ENCODE data around the gene RABAC1. TPM values are rescaled to one million over a fixed set of nuclear protein-coding genes. Genes with fewer than 3 reads are reported as not detected.
"Not testable (repeated sequence)": the region's sequence is repeated elsewhere in the genome, so short reads cannot be mapped to it uniquely, and the experiment has no call there.

RABAC1 gene
- total and polyA plus RNA-seq, 9 donors, result 59.0 to 110 (median 88.6) TPM

DNA sequence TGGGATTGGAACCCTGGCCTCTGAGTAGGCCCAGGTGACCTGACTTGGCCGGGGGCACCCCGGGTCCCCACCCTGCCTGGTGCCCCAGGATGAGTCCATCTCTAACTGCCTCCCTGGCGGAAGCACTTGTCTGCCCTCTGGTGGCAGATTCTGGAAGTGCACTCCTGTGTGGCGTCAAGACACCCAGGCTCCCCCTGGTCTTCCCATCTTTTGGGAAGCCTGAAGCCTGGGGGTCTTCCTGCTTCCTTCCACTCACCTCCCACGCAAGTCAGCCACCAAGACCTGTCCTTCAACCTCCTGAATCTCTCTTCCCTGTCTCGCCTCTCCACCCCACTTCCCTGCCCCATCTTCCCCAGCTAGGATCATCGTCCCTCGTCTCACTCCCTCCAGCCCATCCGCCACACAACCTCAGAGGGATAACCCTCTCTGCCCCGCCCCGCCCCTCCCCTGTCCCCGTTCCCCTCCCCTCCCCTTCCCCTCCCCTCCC is 7.4 kb downstream of the RABAC1 start:
- peak; percentile 79 for DNase-seq
- H3K27me3 ChIP-seq (ENCODE audit: control insufficient read depth, insufficient read depth, low read length), result no peaks in the 10 kb centered on the region
- peaks cover 7% of the 10 kb centered on the region for H3K36me3 ChIP-seq (ENCODE audit: control insufficient read depth, insufficient read depth, low read length)
- H3K9me3 ChIP-seq (replicated peaks; ENCODE audit: control insufficient read depth, low read depth, low read length), result no peaks in the 10 kb centered on the region
- peaks cover 3% of the 10 kb centered on the region for H3K4me1 ChIP-seq (ENCODE audit: control insufficient read depth, insufficient read depth, low read length)
- no peak overlapping the region for H3K4me3 ChIP-seq (ENCODE audit: low read length)
- 0% methylated on average over 6 of the region's 12 CpGs for WGBS (ENCODE audit: insufficient coverage)
- H3K27ac ChIP-seq (ENCODE audit: low read length), result no peak overlapping the region

DNA sequence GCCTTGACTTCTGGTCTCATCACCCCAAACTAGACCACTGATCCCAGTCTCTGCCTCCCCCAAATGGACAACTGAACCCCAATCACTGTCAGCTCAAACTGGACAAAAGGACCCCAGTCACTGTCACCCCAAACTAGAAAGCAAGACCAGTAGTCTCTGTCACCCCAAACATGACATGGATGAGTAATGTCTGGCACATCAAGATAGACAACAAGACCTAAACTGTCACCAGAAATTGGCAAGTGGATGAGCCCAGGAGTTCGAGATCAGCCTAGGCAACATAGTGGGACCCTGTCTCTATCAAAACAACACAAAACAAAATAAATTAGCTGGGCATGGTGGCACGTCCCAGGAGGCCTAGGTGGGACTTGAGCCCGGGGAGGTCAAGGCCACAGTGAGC is 12.0 kb downstream of the RABAC1 start:
- no peak for DNase-seq
- Histone ChIP-seq H3K27ac (ENCODE audit: low read length) (no peak overlapping the region), H3K36me3 (ENCODE audit: control insufficient read depth, insufficient read depth, low read length) (no peaks in the 10 kb centered on the region), H3K4me3 (ENCODE audit: low read length) (no peak overlapping the region), H3K4me1 (ENCODE audit: control insufficient read depth, insufficient read depth, low read length) (peaks cover 3% of the 10 kb centered on the region), H3K9me3 (replicated peaks; ENCODE audit: control insufficient read depth, low read depth, low read length) (no peaks in the 10 kb centered on the region), H3K27me3 (ENCODE audit: control insufficient read depth, insufficient read depth, low read length) (no peaks in the 10 kb centered on the region)
- 100% methylated on average over 1 of the region's 3 CpGs for WGBS (ENCODE audit: insufficient coverage)

DNA sequence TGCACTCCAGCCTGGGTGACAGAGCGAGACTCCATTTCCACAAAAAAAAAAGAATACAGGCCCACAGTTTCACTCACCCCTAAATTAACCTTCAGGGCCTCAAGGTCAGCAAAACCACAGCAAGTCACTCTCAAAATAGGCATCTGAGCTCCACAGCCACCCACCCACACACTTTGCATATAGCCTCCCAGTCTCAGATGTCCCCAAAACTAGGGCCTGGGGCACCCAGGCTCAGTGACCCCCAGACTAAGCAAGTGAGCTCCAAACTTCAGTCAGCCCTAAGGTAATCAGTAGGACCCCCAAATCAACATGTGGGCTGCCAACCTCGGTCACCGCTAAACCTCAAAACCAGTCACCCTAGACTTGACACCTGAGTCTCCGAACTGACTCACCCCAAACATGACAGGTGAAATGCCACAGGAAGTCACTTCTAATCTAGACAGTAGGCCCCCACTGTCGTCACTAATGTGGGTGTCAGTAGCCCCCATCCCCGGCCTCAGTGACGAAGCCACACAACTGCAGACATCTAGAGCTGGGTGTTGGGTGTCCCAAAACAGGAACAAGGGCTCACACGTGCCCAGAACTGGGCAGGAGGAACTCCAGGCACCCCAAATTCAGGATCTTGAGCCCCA is 13.9 kb downstream of the RABAC1 start:
- Histone ChIP-seq H3K27ac (ENCODE audit: low read length) (no peak overlapping the region), H3K9me3 (replicated peaks; ENCODE audit: control insufficient read depth, low read depth, low read length) (no peaks in the 10 kb centered on the region), H3K27me3 (ENCODE audit: control insufficient read depth, insufficient read depth, low read length) (peaks cover 14% of the 10 kb centered on the region), H3K36me3 (ENCODE audit: control insufficient read depth, insufficient read depth, low read length) (no peaks in the 10 kb centered on the region), H3K4me3 (ENCODE audit: low read length) (no peak overlapping the region), H3K4me1 (ENCODE audit: control insufficient read depth, insufficient read depth, low read length) (peaks cover 7% of the 10 kb centered on the region)
- 81% methylated on average over 8 of the region's 8 CpGs for WGBS (ENCODE audit: insufficient coverage)
- DNase-seq, result no peak

DNA sequence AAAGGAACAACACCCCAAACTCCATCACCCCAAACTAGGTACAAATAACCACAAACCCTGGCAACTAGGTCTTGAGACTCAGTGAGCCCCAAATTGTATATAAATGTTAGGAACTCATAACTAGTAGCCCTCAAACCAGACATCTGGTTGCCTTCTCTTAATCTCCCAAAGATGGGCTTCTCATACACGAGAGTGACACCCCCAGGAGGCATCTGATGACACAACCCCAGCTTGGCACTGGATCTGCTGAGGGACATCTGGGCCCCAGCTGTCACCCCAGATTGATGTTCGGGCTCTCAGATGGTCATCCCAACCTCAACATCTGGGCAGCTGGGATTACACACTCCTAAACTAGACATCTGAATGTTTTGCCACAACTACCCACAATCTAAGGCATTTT is 14.8 kb downstream of the RABAC1 start:
- Histone ChIP-seq H3K27me3 (ENCODE audit: control insufficient read depth, insufficient read depth, low read length) (peaks cover 19% of the 10 kb centered on the region), H3K9me3 (replicated peaks; ENCODE audit: control insufficient read depth, low read depth, low read length) (no peaks in the 10 kb centered on the region), H3K4me1 (ENCODE audit: control insufficient read depth, insufficient read depth, low read length) (peaks cover 10% of the 10 kb centered on the region), H3K27ac (ENCODE audit: low read length) (no peak overlapping the region), H3K4me3 (ENCODE audit: low read length) (no peak overlapping the region), H3K36me3 (ENCODE audit: control insufficient read depth, insufficient read depth, low read length) (no peaks in the 10 kb centered on the region)
- WGBS (ENCODE audit: insufficient coverage), result 41% methylated on average over 2 of the region's 2 CpGs
- no peak for DNase-seq

DNA sequence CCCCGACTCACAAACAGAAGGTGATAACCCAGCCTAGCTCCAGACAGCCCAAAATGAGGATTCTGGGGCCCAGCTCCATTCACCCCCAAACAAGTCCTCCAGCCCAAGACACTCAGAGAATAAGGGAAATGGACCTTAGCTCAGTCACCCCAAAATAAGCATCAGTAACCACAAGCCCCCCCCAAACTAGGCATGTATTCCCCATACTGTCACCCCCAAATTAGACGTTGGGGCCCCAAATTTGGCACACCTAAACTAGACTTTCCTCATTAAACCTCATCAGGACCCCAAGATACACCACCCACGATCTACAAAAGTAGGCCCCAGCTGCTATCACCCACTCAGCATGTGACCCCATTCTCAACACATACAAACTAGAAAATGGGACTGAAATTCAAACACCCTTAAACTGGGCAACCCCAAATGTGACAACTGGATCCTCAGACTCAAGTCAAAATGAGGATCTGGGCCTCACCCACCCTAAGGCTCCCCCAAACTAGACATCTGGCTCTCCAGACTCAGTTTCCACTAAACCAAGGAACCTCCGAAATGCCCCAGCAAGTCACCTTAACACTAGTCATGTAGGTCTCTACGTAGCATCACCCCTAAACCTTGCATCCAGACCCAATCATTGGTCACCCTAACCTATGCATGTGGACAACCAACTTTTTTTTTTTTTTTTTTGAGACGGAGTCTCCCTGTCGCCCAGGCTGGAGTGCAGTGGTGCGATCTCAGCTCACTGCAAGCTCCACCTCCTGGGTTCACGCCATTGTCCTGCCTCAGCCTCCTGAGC is 17.5 kb downstream of the RABAC1 start:
- Histone ChIP-seq H3K27ac (ENCODE audit: low read length) (no peak overlapping the region), H3K36me3 (ENCODE audit: control insufficient read depth, insufficient read depth, low read length) (no peaks in the 10 kb centered on the region), H3K27me3 (ENCODE audit: control insufficient read depth, insufficient read depth, low read length) (peaks cover 37% of the 10 kb centered on the region), H3K9me3 (replicated peaks; ENCODE audit: control insufficient read depth, low read depth, low read length) (no peaks in the 10 kb centered on the region), H3K4me1 (ENCODE audit: control insufficient read depth, insufficient read depth, low read length) (peaks cover 10% of the 10 kb centered on the region), H3K4me3 (ENCODE audit: low read length) (no peak overlapping the region)
- WGBS (ENCODE audit: insufficient coverage), result 89% methylated on average over 4 of the region's 9 CpGs
- no peak for DNase-seq

DNA sequence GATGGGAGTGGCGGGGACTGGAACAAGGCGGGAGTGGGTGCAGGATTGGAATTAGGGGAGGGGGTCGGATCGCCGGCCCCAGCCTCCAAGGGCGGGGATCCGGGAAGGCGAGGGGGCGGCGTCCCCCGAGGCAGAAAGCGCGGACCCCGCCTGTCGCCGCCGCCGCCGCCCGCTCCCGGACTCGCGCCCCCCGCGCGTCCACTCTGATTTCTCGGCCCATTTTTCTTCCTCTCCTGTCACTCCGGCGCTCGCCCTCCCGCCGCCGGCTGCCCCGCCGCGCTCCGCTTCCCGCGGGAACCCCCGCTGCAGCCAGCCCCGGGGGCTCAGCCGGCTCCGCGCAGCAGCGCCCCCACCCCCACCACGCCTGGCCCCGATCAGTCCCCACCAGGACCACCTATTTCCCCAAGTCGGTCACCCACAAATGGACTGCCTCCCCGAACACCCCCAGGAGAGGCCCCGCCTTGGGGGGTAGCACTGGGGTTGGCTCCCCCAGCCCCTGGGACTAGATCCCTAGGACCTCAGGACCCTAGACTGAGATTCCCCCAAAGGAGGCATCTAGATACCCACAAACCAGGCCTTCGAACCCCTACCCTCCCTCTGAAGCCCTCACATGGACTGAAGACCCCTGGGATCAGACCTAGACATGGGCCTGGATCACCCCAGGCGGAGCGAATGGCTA is 18.3 kb downstream of the RABAC1 start:
- Histone ChIP-seq H3K36me3 (ENCODE audit: control insufficient read depth, insufficient read depth, low read length) (no peaks in the 10 kb centered on the region), H3K4me3 (ENCODE audit: low read length) (peak overlapping the region; percentile 57), H3K9me3 (replicated peaks; ENCODE audit: control insufficient read depth, low read depth, low read length) (no peaks in the 10 kb centered on the region), H3K4me1 (ENCODE audit: control insufficient read depth, insufficient read depth, low read length) (peaks cover 10% of the 10 kb centered on the region), H3K27me3 (ENCODE audit: control insufficient read depth, insufficient read depth, low read length) (peaks cover 44% of the 10 kb centered on the region), H3K27ac (ENCODE audit: low read length) (no peak overlapping the region)
- WGBS (ENCODE audit: insufficient coverage), result 6% methylated on average over 48 of the region's 53 CpGs
- no peak for DNase-seq

DNA sequence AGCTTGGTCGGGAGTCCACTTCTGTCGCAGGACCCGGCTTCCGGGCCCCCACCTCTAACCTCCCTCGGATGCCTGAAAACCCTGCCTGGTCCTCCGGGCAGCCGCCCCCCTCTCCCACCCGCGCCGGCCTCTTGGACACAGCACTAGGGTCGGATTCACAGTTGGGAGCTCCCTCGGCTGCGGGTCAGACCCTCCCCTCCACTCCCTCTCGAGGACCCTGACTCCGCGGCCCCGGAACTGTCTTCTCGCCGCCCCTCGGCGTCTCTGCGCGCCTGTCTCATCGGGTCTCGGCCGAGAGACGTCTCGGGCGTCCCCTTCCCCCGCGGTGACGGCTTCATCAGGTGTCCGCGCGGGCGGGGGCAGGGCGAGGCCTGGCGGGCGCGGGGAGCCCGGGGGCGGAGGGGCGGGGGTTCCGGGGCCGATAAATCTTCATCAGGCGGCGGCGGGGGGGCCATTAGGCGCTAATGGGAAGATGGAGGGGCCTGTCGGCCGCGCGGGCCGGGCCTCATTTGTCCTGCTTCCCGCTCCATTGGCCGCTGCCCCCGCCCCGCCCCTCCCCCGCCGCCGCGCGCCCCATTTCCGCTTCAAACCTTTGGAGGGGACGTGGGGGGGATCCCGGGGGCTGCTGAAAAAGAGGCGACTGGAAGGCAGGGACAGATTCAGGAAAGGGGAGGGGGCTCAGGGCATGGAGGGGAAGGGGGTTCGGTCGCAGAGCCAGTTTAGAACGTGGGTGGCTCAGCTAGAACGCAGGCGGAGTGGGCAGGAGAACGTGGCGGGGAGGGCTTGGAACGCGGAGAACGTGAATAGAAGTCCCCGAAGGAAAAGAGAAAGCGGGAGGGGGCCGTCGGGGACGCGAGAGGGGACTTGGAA is 19.0 kb downstream of the RABAC1 start:
- no peaks in the 10 kb centered on the region for H3K36me3 ChIP-seq (ENCODE audit: control insufficient read depth, insufficient read depth, low read length)
- peak; percentile 78 for DNase-seq

DNA sequence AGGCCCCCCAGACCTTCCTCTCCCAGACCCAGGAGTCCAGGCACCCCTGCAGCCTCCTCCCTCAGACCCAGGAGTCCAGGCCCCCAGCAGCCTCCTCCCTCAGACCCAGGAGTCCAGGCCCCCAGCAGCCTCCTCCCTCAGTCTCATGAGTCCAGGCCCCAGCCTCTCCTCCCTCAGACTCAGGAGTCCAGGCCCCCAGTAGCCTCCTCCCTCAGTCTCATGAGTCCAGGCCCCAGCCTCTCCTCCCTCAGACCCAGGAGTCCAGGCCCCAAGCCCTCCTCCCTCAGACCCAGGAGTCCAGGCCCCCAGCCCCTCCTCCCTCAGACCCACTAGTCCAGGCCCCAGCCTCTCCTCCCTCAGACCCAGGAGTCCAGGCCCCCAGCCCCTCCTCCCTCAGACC is 19.9 kb downstream of the RABAC1 start:
- not testable (repeated sequence) for DNase-seq; H3K36me3 ChIP-seq (ENCODE audit: control insufficient read depth, insufficient read depth, low read length); H3K9me3 ChIP-seq (replicated peaks; ENCODE audit: control insufficient read depth, low read depth, low read length); H3K27ac ChIP-seq (ENCODE audit: low read length); H3K4me3 ChIP-seq (ENCODE audit: low read length)
- Histone ChIP-seq H3K4me1 (ENCODE audit: control insufficient read depth, insufficient read depth, low read length) (peaks cover 10% of the 10 kb centered on the region), H3K27me3 (ENCODE audit: control insufficient read depth, insufficient read depth, low read length) (peaks cover 61% of the 10 kb centered on the region)

More for the DNA sequence above, 19.0 kb downstream of the RABAC1 start:
- H3K9me3 ChIP-seq (replicated peaks; ENCODE audit: control insufficient read depth, low read depth, low read length), result no peaks in the 10 kb centered on the region
- H3K4me3 ChIP-seq (ENCODE audit: low read length), result peak overlapping the region; percentile 57
- H3K27me3 ChIP-seq (ENCODE audit: control insufficient read depth, insufficient read depth, low read length), result peaks cover 52% of the 10 kb centered on the region
- H3K27ac ChIP-seq (ENCODE audit: low read length), result peak overlapping the region; percentile 35
- WGBS (ENCODE audit: insufficient coverage), result under 1% methylated on average over 49 of the region's 83 CpGs
- peaks cover 10% of the 10 kb centered on the region for H3K4me1 ChIP-seq (ENCODE audit: control insufficient read depth, insufficient read depth, low read length)

DNA sequence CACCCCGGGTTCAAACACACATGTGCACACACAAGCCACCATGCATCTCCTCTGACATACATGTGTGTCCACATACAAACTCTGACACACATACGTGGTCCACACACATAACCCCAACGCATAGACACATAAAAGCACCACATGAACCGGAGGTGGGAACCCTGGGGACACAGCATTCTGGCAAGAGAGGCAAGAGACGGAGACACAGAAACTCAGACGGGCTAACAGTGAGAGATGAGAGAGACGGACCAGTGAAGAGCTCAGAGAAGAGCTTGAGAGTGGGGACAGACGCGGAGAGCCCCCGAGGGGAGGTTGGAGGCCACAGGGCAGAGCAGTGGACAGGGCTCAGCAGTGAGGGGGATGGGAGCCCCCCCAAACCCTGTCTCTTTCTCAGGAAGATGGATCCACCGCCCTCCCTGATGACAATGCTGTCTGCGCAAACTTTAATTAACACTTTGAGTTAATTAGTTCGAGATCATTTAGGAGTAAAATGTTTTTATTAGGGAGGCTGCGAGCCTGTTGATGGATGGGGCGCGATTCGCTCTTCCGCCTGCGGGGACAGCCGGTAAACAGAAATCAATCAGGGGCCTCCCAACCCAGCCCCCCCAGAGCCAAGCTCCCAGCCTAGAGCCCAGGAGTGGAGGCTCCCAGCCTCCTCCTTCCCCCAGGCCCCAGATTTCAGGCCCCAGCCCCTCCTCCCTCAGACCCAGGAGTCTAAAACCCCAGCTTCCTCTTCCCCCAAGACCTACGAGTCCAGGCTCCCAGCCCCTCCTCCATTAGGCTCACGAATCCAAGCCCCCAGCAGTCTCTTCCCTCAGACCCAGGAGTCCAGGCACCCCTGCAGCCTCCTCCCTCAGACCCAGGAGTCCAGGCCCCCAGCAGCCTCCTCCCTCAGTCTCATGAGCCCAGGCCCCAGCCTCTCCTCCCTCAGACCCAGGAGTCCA is 21.3 kb downstream of the RABAC1 start:
- Histone ChIP-seq H3K27me3 (ENCODE audit: control insufficient read depth, insufficient read depth, low read length) (peaks cover 74% of the 10 kb centered on the region), H3K4me3 (ENCODE audit: low read length) (no peak overlapping the region), H3K9me3 (replicated peaks; ENCODE audit: control insufficient read depth, low read depth, low read length) (no peaks in the 10 kb centered on the region), H3K27ac (ENCODE audit: low read length) (no peak overlapping the region), H3K4me1 (ENCODE audit: control insufficient read depth, insufficient read depth, low read length) (peaks cover 11% of the 10 kb centered on the region), H3K36me3 (ENCODE audit: control insufficient read depth, insufficient read depth, low read length) (no peaks in the 10 kb centered on the region)
- DNase-seq, result no peak
- WGBS (ENCODE audit: insufficient coverage), result 21% methylated on average over 16 of the region's 22 CpGs
